Bronchial epithelial cell (primary cell): ENCODE data around the gene HGS. TPM values are rescaled to one million over a fixed set of nuclear protein-coding genes. Genes with fewer than 3 reads are reported as not detected.

Source experiments
- DNase-seq: peaks from one replicate; pipeline ENCODE4 v3.0.0-alpha.2; 2010; ENCODE audit warnings: low read depth
- FAIRE-seq: peaks from 2 replicates; lab custom pipeline; 2011; peaks lifted over from hg19 to GRCh38; lab: Jason Lieb, UNC
- H3K27me3 ChIP-seq: 2 replicates; pipeline ENCODE4 v1.5.1; 2011; ENCODE audit warnings: low read length; ENCODE audit not compliant: control insufficient read depth, insufficient read depth
- H3K36me3 ChIP-seq: 2 replicates; pipeline ENCODE4 v1.5.1; 2011; ENCODE audit warnings: low read length; ENCODE audit not compliant: control insufficient read depth, insufficient read depth
- H3K4me3 ChIP-seq: 2 replicates; pipeline ENCODE4 v1.5.1; 2011; ENCODE audit warnings: mild to moderate bottlenecking, low read depth, low read length, control low read depth
- total RNA-seq: library from RNA; depleted of rRNA; stranded (reverse); fragments of >200 nt; gene quantifications from 2 replicates; pipeline ENCODE4 v1.2.1, GENCODE V29; 2014
- TF ChIP-seq, protein P1 (sequence below): IDR thresholded peaks from 2 replicates; pipeline ENCODE4 v1.5.1; 2011; ENCODE audit warnings: mild to moderate bottlenecking, moderate library complexity, low read length, control low read depth, inconsistent platforms; ENCODE audit not compliant: insufficient read depth, severe bottlenecking

HGS gene
- total RNA-seq, 1 donor from 2014 or later: 77.7 TPM

DNA sequence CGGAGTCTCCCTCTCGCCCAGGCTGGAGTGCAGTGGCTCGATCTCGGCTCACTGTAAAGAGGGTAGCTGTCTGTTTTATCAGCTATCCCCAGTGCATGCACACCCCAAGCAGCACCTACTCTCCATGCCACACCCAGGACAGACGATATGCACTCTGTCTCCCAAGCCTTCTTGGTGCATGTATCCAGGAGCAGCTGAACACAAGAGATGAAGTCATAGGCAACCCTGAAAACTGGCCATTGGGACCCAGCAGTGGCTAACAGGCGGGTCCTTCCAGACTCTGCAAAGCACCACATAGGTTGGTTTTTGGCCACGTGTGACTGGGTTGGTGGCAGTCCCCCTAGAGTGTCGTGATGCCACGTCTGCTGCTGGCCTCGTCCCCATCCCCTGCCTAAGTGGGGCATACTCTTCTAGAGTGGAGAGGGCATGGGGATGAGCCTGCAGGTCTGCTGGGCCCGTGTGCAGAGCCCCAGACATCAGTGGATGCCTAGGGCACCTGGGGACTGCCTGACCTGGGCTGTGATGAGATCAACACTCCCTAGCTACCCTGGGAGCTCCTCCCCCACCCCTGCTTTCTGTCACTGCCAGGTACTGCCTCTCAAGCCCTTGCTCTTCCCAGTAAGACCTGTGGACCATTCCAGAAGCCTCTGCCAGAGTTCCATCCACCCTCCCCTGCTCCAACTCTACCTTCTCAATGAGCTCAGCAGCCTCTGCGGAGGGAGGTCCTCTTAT, 36.8 kb upstream of the HGS start:
- H3K27me3 ChIP-seq: peaks cover 9% of the 10 kb centered on the region
- TF ChIP-seq, protein P1, sequence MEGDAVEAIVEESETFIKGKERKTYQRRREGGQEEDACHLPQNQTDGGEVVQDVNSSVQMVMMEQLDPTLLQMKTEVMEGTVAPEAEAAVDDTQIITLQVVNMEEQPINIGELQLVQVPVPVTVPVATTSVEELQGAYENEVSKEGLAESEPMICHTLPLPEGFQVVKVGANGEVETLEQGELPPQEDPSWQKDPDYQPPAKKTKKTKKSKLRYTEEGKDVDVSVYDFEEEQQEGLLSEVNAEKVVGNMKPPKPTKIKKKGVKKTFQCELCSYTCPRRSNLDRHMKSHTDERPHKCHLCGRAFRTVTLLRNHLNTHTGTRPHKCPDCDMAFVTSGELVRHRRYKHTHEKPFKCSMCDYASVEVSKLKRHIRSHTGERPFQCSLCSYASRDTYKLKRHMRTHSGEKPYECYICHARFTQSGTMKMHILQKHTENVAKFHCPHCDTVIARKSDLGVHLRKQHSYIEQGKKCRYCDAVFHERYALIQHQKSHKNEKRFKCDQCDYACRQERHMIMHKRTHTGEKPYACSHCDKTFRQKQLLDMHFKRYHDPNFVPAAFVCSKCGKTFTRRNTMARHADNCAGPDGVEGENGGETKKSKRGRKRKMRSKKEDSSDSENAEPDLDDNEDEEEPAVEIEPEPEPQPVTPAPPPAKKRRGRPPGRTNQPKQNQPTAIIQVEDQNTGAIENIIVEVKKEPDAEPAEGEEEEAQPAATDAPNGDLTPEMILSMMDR: no peak

DNA sequence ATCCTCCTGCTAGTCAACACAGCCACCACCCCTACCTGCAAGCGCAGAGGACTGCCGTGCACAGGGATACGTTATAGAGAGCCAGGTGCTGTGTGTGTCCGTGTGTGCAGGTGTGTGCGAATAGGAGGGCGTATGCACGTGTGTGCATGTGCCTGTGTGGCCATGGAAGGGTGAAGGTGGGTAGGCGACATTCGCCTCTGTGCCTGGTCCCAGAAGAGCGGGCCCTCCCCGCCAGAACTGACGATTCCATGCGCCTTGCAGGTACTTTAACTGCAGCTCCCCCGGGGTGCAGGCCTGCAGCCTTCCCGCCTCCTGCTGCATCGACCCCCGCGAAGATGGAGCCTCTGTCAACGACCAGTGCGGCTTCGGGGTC, 36.2 kb upstream of the HGS start:
- TF ChIP-seq, protein P1: no peak
- Histone ChIP-seq H3K4me3 (no peak overlapping the region), H3K27me3 (peaks cover 9% of the 10 kb centered on the region), H3K36me3 (no peaks in the 10 kb centered on the region)
- FAIRE-seq: no peak
- no peak for DNase-seq

More for the DNA sequence above, 36.8 kb upstream of the HGS start:
- FAIRE-seq (peak; percentile 68), DNase-seq (no peak)
- Histone ChIP-seq H3K36me3 (no peaks in the 10 kb centered on the region), H3K4me3 (no peak overlapping the region)

DNA sequence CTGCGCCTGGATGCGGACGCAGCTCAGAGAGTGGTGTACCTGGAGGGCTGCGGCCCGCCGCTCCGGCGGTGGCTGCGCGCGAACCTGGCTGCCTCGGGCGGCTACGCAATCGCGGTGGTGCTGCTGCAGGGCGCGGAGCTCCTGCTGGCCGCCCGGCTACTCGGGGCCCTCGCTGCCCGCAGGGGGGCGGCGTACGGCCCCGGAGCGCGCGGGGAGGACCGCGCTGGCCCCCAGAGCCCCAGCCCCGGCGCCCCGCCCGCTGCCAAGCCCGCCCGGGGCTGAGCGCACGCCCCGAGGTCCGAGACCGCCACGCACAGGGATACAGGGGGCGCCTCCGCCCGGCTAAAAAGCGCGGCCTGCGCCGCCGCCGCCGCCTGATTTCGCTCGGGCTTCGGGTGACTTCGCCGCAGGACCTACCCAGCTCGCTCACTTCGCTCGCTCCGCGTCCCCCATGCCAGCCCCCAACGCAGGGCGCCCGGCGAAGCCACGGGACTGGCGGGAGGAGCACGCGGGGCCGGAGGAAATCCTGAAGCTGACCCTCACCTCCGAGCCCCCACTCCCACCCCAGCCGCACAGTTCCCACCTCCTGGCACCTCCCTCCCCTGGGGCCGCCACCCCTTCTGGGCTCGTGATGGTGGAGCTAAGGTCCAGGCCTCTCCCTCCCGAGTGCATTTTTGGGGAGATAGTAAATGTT, 35.7 kb upstream of the HGS start:
- peaks cover 9% of the 10 kb centered on the region for H3K27me3 ChIP-seq
- no peak overlapping the region for H3K4me3 ChIP-seq
- TF ChIP-seq, protein P1: no peak
- H3K36me3 ChIP-seq: no peaks in the 10 kb centered on the region
- no peak for DNase-seq
- FAIRE-seq: no peak

DNA sequence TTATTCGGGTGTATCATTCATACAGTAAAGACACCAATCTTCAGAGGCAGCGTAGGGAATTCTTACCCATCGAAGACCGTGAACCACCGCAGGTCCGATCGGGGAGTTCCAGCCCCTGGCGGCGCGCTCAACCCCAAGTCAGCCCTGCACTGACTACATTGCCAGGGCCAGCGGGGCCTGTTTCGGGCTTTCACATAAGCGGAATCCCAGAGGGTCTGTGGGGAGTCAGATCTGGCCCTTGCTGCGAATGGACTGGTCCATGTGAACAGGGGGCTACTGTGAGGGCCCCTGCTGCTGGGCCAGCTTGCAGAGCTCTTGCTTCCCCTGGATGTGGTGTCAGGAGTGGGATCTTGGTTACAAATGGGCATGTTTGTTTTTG, 35.1 kb upstream of the HGS start:
- H3K27me3 ChIP-seq: peaks cover 9% of the 10 kb centered on the region
- DNase-seq (no peak), FAIRE-seq (no peak)
- H3K36me3 ChIP-seq: no peaks in the 10 kb centered on the region
- TF ChIP-seq, protein P1: no peak
- no peak overlapping the region for H3K4me3 ChIP-seq

DNA sequence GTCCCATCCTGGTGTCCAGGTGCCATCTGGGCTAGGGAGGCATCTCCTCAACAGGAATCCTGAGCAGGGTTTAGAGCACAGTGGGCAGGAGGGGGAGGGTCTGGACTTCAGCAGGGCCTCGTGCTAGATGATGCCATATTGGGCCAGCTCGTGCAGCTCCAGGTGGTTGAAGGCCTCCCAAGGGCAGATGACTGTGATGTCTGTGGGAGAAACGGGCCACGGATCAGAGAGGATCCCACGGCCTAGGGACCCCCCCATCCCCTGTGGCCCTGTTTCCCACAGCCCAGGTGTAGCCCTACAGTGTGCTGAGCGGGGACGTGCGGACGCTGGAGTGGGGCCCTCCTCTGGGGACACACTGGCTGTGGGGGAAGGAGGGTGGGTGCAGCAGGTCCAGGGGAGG, 32.9 kb upstream of the HGS start:
- FAIRE-seq: no peak

More for the DNA sequence above, 32.9 kb upstream of the HGS start:
- Histone ChIP-seq H3K4me3 (no peak overlapping the region), H3K27me3 (peaks cover 9% of the 10 kb centered on the region), H3K36me3 (no peaks in the 10 kb centered on the region)
- TF ChIP-seq, protein P1: no peak
- DNase-seq: no peak
